Measurements from ENCODE around the gene APBA2. TPM values are rescaled to one million over a fixed set of nuclear protein-coding genes. Genes with fewer than 3 reads are reported as not detected.

APBA2 gene
- total and polyA plus RNA-seq, 2 of the 4 experiments (the other 2 are of a cell fraction): 21.7 to 33.0 TPM

DNA sequence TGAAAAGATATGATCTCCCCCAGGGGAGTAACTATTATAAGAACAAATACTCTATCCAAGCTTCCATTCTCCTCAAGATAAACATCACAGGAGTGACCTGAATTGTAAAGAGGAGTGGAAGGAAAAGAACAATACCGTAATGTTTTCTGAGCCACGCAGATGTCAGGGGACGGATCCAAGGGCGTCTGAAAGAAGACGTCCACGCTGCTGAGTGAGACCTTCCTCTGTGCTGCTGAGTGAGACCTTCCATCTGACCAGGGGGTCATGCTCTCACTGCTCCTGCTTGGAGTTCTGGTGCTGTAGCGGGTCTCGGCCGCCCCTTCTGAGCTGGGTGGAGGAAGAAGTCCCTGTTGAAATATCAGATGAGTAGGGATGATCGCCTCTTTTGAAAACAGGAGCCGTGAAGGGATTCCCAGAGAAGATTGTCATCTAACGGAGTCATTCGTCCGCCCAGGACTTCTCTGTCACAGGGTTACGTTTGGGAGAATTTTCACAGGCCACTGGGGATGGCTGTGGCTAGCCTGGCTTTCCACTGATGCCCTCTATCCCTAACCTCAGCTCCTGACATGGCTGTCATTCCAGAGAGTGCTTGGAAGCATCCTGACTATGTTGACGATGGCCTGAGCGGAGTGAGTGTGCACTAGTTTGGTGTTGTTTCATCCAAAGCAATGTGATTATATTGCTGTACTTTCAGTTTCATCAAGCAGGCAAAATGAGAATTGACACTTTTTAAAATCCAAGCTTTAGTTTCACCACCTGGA is 184.9 kb downstream of the APBA2 start:
- Histone ChIP-seq H4K5ac (ENCODE audit: low read depth, low read length) (no peak overlapping the region), H3K9ac (ENCODE audit: low read depth, low read length) (no peak overlapping the region), H3K14ac (replicated peaks; ENCODE audit: low read depth, low read length) (no peak overlapping the region), H3K9me3 (ENCODE audit: control insufficient read depth, insufficient read depth, low read length) (0 out of 2 replicates have a peak, but pooled peaks cover 2% of the 10 kb centered on the region), H2BK15ac (ENCODE audit: low read depth, low read length) (no peak overlapping the region), H3K4me3 (ENCODE audit: insufficient read depth, low read depth, low read length) (no peak overlapping the region), H3K27me3 (ENCODE audit: control insufficient read depth, insufficient read depth, low read length) (no peaks in the 10 kb centered on the region), H3K56ac (ENCODE audit: extremely low read depth, insufficient read depth, low read length) (no peak overlapping the region), H3K4me1 (ENCODE audit: control insufficient read depth, insufficient read depth, low read length) (no peaks in the 10 kb centered on the region), H2BK5ac (ENCODE audit: low read depth, low read length, poor library complexity, severe bottlenecking) (no peak overlapping the region), H3K23ac (ENCODE audit: low read depth, low read length) (no peak overlapping the region), H2AFZ (replicated peaks; ENCODE audit: low read length, poor library complexity) (no peak overlapping the region), H3K79me1 (ENCODE audit: low read depth in 1 of 2, low read length in 2 of 2) (peaks cover 8 to 15% of the 10 kb centered on the region in 2 experiments; a peak in 1 of 4 replicates), H4K91ac (ENCODE audit: insufficient read depth, low read depth, low read length) (no peak overlapping the region), H3K18ac (ENCODE audit: low read depth, low read length) (no peak overlapping the region), H3K27ac (ENCODE audit: insufficient read depth, low read length) (no peak overlapping the region), H3K36me3 (ENCODE audit: control insufficient read depth, insufficient read depth, low read length) (no peaks in the 10 kb centered on the region), H2BK20ac (ENCODE audit: low read depth, low read length) (no peak overlapping the region), H4K20me1 (ENCODE audit: insufficient read depth, low read length) (peaks cover 10% of the 10 kb centered on the region), H2BK120ac (ENCODE audit: low read depth, low read length) (no peak overlapping the region), H2AK9ac (replicated peaks; ENCODE audit: low read depth, low read length, poor library complexity) (no peak overlapping the region), H4K8ac (ENCODE audit: low read depth in 2 of 2, low read length in 2 of 2) (no peak overlapping the region), H2AK5ac (ENCODE audit: low read depth, low read length) (no peak overlapping the region), H3K4ac (ENCODE audit: low read depth, low read length) (no peak overlapping the region), H3K4me2 (ENCODE audit: low read depth, low read length) (no peak overlapping the region), H3K9me1 (ENCODE audit: insufficient read depth, low read length) (peaks cover 11% of the 10 kb centered on the region; the same call in 1 of the 2 replicates)
- TF ChIP-seq FOS (IDR thresholded peaks at IDR 0.05; ENCODE audit: low read depth, low read length): no peak
- TF ChIP-seq, protein P1, sequence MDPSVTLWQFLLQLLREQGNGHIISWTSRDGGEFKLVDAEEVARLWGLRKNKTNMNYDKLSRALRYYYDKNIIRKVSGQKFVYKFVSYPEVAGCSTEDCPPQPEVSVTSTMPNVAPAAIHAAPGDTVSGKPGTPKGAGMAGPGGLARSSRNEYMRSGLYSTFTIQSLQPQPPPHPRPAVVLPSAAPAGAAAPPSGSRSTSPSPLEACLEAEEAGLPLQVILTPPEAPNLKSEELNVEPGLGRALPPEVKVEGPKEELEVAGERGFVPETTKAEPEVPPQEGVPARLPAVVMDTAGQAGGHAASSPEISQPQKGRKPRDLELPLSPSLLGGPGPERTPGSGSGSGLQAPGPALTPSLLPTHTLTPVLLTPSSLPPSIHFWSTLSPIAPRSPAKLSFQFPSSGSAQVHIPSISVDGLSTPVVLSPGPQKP (IDR thresholded peaks at IDR 0.05; ENCODE audit: borderline replicate concordance, low read depth, low read length): no peak
- TF ChIP-seq CHD1 (IDR thresholded peaks at IDR 0.05; ENCODE audit: low read depth, low read length): no peak
- 96% methylated on average over 4 of the region's 17 CpGs; no CpG with 5 or more reads in 1 of the 2 experiments for WGBS, 2 experiments (ENCODE audit: extremely low coverage in 2 of 2, insufficient read length in 1 of 2)
- ChIA-PET POLR2A (ENCODE audit: unreplicated experiment) (no interaction called here), CTCF (no interaction called here)
- BruUV-seq (replicated peaks): no TSS peak
- ATAC-seq (ENCODE audit: low read depth): no peak
- no peak for DNase-seq
- dilution Hi-C loops (cut with HindIII; ENCODE audit: low sequenced_read_pairs, unreplicated experiment): no loop called here
- in situ Hi-C loops (cut with MboI; ENCODE audit: low sequenced_read_pairs): no loop called here
- intact Hi-C loops (cut with micrococcal nuclease): no loop called here
